GM21786 (cell line): ENCODE data around the gene CFAP70.
A peak's percentile ranks its signal among the peaks of the same experiment; 100 is the strongest.
"Not testable (repeated sequence)": the region's sequence is repeated elsewhere in the genome, so short reads cannot be mapped to it uniquely, and the experiment has no call there.

ENCODE experiments used
- ATAC-seq: cut with Tn5 transposase; IDR thresholded peaks from one replicate; pipeline ENCODE4 v1.9.1; 2021; ENCODE audit not compliant: unreplicated experiment

Gene CFAP70

DNA sequence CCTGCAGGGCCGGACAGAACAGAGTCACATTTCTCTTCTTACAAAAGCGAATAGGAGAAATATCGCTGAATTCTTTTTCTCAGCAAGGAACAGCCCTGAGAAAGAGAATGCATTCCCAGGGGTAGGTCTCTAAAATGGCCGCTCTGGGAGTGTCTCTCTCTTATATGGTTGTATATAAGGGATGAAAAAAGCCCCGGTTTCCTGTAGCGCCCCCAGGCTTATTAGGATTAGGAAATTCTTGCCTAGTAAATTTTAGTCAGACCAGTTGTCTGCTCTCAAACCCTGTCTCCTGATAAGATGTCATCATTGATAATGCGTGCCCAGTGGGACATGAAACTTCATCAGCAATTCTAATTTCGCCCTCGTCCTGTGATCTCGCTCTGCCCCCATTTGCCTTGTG lies 100.1 kb downstream of the CFAP70 start:
- not testable (repeated sequence) for ATAC-seq

DNA sequence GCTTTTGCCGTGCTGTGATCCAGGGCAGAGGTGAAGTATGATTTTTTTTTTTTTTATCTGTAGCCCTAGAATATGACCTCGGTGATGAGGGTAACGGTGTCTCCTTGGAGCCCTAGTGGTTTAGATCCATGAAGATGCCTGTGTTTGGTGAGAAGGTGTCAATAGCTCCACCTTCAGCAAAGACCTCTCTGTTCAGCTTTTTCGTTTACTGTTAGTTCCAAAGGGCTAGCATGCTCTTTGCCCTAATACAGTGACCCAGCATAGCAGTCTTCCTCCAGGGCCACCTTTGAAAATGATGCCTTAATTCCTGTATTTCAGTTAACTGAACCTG lies 105.5 kb downstream of the CFAP70 start:
- ATAC-seq, result no peak

DNA sequence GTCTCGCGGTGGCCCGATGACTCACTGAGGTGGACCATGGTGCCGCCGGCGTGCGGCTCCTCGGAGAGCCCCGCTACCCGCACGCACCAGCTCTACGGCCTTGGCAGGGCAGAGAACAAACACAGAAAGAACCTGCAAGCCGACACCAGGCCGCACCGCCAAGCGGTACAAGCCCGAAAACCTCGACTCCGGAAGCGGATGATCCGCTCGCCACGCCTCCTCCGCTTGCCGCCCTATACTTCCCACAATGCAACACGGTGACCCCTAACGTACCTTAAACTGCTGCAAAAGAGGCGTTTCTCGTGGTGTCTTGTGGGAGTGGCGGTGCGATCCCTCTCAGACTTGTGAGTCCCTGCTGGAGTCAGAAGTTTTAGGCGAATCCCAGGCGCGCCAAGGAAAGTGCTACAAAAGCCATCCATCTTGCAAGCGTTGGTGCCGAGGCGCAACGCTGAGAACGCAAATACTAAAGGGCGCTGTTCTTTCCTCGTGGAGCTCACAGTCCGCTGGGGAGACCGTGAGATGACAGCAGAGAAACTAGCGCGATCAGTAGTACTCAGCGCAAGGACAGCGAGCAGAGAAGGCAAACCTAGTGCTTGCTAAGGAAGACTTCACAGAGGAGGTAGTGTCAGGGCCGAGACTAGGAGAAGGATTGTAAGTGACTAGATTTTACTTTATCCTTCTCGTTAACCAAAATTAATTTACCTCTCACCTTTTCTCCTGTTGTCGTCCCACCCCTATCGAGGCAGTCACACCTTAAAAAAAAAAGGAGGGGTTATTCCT lies 106.0 kb downstream of the CFAP70 start, which contains the start of gene MRPS16:
Gene MRPS16, minus strand, starts transcription at position 200 of the 780 bp plus-strand sequence. Its CDS starts 162 bp downstream, at position 38.
- peak; percentile 83 for ATAC-seq

DNA sequence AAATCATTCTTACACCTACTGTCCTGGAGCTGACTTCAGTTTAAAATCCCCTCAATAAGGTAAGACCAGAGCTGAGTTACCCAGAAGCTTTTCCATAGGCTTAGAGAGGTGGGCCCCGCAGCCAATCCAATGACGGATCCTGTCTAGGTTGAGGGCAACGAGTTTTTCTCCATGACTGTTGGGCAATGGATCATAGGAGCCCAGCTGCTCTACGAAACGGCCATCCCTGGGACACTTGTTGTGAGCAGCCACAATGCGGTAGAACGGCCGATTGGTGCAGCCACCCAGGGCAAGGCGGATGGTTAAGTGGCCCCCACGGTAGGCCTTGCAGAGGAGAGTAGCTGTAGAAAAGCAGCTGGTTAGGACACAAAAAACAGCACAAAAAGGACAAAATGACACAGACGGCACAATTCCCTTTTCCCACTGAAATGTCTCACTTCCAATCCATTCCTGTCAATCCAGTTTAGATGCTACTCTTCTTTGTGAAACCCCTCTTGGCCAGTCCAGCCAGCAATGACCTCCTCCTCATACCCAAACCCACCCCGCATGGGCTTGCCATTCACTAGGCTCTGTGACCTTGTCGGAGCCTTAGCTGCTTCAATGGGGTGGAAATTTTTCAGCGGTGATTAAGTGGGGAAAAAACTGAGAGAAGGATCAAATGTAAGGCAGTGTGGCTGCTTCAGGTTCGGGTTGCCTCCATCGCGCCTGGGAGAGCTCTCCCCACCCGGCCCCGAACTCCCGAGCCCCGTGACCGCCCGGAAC lies 106.8 kb downstream of the CFAP70 start:
- no peak for ATAC-seq

DNA sequence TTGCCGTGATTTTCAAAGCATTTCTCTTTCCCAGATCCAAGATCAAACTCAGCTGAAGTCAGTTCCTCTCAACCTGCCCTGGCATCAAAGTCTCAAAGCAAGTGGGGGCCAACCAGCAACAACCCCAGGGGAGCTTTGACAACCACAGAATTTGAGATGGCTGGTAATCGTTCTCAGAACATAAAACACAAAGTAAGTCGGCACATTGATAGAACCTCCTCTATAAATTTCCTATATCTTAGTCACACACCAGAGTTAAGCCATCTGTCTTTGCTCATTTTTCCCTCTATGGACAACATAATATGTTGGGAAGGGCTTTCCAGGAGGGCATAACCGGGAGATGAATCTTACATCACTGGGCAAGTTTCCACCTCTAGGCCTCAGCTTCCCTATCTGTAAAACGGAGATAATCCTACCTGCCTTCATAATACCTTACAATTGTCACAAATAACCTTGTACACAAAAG lies 110.4 kb downstream of the CFAP70 start:
- no peak for ATAC-seq

DNA sequence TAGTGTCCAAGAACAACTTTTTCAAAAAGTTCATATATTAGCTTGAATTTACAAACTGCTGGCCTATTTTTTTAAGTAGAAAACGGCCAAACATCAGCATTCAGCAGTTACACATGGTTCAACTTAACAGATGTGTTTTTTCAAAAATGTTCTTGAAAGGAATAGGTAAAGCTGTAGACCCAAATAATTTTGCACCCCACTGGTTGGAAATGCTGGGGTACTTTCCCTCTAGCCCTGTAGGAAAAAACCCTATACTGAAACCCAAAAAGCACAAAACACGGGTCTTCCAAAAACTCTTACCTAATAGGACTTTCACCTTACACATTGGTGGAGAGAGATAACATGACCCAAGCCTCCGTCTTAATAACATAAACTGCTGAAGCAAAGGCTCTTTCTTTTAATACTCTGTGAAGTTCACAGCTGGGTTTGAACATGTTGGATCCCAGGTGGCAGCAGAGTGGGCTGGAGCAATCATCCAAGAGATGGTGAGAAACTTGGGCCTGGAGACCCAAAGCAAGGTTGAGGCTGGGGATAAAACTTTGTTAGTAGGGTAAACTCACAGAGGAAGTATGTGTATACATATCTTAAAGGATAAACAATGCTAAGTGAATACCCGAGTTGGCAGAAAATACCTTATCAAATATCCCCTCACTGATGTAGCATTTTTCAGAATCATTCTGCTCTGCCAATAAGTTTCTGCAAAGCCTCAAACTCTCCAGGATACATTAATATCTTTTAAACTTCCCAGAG lies 111.0 kb downstream of the CFAP70 start:
- no peak for ATAC-seq

DNA sequence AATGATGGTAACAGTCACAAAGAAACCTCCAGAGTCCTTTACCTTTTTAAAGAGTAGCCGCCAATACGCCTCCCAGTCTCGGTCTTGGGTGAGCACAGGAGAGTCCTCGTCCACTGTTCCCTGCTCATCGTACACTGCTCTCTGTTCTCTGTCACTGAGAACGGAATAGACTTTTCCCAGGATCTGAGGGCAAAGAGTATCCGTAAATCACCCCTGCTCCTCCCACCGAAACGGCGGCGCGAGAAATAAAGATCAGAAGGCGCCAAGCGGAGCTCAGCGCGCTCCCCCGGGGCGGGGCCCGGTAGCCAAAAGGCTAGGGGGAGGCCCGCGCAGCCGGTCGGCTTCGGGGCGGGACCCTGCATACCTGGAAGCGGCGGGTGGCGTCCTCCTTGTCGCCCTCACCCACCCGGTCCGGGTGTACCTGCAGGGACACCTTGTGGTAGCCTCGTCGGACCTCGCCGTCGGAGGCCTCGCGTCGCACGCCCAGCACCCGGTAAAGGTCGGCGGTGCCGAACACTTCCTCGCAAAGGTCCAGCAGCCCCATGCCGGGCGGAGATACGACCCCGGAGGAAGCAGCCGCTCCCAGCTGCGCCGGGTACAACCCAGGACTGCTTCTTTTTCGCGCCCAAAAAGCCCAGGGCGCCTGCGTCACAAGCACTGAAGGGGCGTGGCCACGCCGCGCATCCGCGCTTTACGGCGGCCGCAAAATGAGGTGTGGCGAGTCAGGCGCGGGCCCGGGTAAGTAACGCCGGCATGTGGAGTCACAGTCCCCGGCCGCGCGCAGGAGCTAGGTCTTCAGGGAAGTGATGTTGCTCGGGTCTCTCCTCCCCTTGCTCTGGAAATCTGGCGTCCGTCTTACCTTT lies 111.8 kb downstream of the CFAP70 start, which contains the start of gene DNAJC9:
Gene DNAJC9, minus strand, starts transcription at position 610 of the 863 bp plus-strand sequence. Its CDS starts 66 bp downstream, at position 544.
- peak; percentile 84 for ATAC-seq

DNA sequence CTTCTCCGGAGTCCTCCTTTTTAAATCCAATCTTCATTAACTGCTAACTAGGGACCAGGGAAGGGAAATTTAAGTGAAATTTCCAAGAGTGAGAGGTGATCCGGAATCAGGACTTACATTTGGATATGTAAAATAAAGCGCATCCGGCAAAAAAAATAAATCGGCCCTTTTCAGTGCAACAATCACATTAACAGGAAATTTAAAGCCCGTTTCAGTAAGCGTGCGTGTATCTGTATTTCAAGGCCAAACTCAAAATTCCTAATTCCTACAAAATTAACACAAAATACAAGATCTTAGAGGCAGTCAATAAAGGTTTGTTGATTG lies 112.4 kb downstream of the CFAP70 start:
- ATAC-seq, result no peak

DNA sequence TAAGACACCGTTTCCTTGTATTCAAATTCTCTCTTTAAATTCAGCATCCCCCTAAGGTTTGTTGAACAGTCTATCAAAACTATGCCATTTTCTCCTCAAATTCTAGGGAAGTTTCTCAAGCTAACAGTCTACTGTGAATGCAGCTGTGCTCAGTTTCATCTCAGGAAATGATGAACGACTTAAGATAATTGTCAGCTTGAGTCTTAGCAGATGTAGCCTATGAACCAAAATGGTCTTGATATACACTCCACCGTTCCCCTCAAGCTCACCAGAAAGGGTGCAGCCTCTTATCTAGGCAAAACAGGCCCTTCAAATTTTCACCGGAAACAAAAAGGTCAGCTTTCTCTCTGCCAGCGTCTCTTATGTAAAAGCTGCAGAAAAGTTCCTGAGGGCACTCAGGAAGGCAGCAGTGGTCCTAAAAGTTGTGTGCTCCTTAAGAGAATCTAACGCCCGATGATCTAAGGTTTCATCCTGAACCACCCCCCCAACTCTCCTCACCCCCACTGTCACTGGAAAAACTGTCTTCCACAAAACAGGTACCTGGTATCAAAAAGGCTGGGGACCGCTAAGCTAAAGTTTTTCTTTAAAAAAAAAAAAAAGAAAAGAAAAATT lies 113.7 kb downstream of the CFAP70 start:
- ATAC-seq, result no peak

DNA sequence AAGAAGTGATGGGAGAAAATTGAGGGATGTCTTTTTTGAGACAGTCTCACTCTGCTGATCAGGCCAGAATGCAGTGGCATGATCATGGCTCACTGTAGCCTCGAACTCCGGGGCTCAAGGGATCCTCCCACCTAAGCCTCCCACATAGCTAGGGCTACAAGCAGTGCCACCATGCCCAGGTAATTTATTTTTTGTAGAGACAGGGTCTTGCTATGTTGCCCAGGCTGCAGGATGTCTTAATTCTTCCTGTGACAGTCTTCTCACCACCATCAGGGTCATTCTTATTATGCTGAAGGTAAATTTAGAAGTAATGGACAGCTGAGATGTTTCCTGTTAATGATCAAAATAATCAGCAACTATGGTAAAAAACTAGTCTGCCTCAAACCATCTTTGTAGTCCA lies 118.8 kb downstream of the CFAP70 start:
- ATAC-seq, result no peak

DNA sequence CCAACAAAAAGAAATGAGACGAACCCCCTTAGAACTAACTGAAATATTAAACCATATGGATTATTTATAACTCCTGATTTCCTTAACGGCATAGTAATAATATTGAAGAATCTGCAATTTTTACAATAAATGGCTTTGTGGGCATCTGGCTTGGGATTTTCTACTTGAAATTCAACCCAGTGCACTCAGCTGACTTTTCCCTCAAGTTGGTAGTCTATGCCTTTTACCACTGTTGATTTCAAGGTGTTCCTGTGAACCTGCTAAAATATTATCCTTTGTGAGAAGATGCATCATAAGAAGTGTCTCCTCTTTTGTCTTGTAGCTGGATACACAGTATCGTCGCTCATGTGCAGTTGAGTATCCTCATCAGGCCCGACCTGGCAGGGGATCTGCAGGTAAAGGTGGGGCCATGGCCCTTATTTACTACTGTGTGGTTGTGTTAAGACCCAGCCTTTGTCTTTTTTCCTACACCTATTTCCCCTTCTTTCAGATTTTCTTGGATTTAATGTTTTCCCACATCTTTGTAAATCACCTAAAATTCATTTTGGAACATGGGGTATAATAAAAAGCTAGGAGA lies 119.6 kb downstream of the CFAP70 start:
- no peak for ATAC-seq

DNA sequence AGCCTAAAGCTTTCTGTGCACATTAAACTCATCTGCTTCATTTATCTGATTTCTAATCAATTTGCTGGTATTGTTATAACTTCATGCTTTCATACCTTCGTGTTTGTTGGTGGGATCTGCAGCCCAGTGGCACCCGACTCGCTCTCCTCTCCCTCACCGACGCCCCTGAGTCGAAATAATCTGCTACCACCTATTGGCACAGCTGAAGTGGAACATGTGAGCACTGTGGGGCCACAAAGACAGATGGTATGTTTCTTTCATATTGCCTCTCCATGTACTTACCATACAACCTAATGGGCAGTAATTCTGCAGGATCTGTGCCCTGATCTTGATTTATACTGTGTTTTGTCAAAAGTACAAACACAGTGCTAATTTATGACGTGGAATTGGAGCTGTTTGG lies 124.0 kb downstream of the CFAP70 start:
- ATAC-seq, result no peak

DNA sequence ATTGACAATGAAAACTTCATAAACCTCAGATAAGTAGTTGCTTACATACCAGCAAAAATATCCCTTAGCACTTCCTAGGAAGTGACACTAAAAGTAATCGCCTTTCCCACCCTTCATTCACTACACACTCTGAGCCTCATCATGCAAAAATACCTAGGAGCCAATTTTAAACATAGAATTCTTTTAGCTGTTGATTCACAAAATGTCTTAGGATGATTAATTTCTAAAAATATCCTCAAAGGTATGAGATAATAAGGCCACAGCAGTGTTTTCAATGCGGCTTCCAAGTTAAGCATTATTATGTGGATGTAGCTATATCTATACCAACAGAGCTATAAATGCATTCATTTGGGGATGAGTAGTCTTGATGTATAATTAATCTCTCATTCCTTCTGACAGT lies 124.8 kb downstream of the CFAP70 start:
- ATAC-seq, result no peak

DNA sequence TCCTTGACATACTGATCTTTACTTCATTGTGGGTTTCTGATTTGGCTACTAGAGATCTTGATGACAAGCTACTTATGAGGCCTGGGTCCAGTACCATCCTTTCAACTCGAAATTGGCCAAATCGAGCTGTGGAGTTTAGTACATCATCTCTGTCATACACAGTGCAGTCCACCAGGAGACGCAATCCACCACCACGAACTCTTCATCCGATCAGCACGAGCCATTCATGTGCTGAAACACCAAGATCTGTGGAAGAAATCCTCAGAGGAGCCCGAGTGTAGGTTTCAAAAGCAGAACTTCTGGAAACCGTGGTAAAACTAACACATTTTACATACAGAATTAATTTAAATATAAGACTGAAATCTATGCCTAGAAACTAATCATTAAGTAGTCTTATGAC lies 125.8 kb downstream of the CFAP70 start:
- no peak for ATAC-seq

DNA sequence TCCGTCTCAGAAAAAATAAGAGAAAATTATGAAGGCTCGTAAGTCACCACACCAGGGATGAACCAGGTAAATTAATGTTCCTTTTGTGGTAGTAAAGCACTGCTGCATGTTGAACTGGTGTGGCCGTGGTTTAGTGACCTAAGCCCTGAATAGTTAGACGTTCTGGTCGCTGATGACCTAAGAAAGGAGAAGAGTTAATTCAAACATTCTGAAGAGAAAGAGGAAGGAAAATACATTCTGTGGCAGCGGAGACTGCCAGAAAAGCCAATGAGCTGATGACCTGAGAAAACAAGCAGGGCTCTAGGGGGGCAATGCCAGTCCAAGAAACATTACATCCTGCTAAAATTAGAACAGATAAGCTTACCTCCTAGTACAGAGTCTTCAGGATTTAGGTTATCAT lies 129.1 kb downstream of the CFAP70 start:
- ATAC-seq, result no peak

DNA sequence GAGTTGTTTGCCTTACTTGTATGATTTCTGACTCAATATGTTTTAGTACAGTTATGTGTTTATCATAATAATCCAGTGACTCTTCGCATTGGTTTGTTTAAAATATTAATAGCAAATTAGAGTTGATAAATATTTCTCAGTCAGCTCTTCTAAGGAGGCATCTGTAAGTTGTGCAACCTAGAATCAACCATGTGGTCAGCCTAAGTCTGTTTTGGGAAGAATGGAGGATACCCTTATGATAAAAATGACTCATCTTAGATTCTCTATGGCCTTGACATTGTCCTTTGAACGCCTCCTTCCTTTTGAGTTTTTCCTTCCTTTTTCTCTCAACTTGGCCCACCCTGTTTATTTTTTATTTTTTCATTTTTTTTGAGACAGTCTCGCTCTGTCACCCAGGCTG lies 130.4 kb downstream of the CFAP70 start:
- no peak for ATAC-seq

DNA sequence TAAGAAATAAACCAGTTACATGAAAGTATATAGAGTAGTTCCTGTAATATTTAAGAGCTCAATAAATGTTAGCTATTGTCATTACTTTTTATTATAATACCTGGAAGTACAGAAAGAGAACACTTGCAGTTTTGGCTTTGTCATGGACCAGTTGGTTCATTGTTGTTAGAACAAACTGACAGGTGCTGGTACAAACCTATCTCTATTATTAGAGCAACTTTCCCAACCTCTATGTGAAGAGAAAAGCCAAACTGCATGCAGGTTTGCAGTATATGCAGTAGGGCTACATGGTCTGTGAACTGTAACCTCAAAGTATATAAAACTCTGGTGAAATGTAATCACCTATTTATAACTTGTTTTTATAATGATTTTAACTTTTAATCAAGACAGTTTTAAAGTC lies 132.0 kb downstream of the CFAP70 start:
- no peak for ATAC-seq

DNA sequence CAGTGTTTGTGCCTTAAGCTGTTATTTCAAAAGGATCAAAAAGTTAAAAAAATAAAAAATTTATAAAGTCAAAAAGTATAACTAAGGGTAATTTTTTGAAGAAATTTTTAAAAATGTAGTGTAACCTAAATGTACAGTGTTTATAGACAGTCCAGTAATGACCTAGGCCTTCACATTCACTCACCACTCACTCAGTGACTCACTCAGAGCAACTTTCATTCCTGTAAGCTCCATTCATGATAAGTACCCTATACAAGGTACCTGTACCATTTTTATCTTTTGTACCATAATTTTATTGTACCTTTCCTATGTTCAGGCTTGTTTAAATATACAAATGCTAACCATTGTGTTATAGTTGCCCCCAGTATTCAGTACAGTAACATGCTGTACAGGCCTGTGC lies 133.1 kb downstream of the CFAP70 start:
- ATAC-seq, result no peak

DNA sequence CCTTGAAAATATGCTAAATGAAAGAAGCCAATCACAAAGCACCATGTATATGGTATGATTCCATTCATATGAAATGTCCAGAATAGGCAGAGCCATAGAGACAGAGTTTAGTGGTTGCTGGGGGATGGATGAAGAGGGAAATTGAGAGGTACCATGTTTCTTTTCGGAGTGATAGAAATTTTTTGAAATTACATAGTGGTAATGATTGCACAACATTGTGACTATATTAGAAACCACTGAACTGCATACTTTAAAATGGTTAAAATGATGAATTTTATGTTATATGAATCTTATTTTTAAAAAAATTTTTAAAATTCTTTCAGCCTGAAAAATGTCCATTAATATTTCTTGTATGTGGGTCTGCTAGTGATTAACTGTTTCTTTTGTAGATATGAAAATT lies 137.7 kb downstream of the CFAP70 start:
- ATAC-seq, result no peak

DNA sequence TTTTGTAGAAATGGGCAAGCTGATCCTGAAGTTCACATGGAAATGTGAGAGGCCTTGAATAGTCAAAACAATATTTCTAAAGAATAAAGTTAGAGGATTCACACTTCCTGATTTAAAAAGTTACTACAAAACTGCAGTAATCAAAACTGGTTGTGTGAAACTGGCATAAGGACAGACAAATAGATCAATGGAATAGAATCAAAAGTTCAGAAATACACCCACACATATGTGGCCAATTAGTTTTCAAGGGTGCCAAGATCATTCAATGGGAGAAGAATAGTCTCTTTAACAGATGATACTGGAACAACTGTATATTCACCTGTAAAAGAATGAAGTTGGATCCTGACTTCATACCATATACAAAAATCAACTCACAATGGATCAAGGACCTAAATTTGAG lies 139.3 kb downstream of the CFAP70 start:
- no peak for ATAC-seq
